Neural cell (in vitro differentiated cells): Measurements from ENCODE around the gene GRM4. TPM values are rescaled to one million over a fixed set of nuclear protein-coding genes. Genes with fewer than 3 reads are reported as not detected.

Experiments
- H2AFZ ChIP-seq: fragments of 200-600, 300-800 bp; sonication (generic), shearing (Covaris generic); 2 replicates; pipeline ENCODE4 v1.6.0; 2014; ENCODE audit warnings: low read depth, mild to moderate bottlenecking, antibody characterized with exemption, low read length, moderate library complexity
- H3F3A ChIP-seq: fragments of 200-600 bp; shearing (Covaris generic); 2 replicates; pipeline ENCODE4 v1.6.1; 2016; ENCODE audit warnings: mild to moderate bottlenecking, moderate library complexity, mixed read lengths, antibody characterized with exemption, low read length; ENCODE audit not compliant: insufficient read depth, poor library complexity, severe bottlenecking
- H3K27ac ChIP-seq: fragments of 200-600, 300-800 bp; sonication (generic), shearing (Covaris generic); 2 replicates; pipeline ENCODE4 v1.5.1; 2014; ENCODE audit warnings: mild to moderate bottlenecking, low read length, moderate library complexity
- H3K27me3 ChIP-seq: fragments of 300-800, 200-600 bp; sonication (generic), shearing (Covaris generic); 2 replicates; pipeline ENCODE4 v1.6.0; 2014; ENCODE audit warnings: mild to moderate bottlenecking, low read depth, low read length, moderate library complexity; ENCODE audit not compliant: insufficient read depth
- H3K36me3 ChIP-seq: fragments of 300-800, 200-600 bp; sonication (generic), shearing (Covaris generic); 2 replicates; pipeline ENCODE4 v1.5.1; 2014; ENCODE audit warnings: mild to moderate bottlenecking, antibody characterized with exemption, low read length, moderate library complexity; ENCODE audit not compliant: insufficient read depth
- H3K4me2 ChIP-seq: fragments of 300-800, 200-600 bp; sonication (generic), shearing (Covaris generic); 2 replicates; pipeline ENCODE4 v1.6.0; 2014; ENCODE audit warnings: mild to moderate bottlenecking, low read length
- H3K4me3 ChIP-seq: fragments of 300-800, 200-600 bp; sonication (generic), shearing (Covaris generic); 2 replicates; pipeline ENCODE4 v1.5.1; 2014; ENCODE audit warnings: mild to moderate bottlenecking, low read length, moderate library complexity
- H3K79me2 ChIP-seq: fragments of 200-600 bp; shearing (Covaris generic); replicated peaks from 2 replicates; pipeline ENCODE4 v1.6.0; 2014; ENCODE audit warnings: mild to moderate bottlenecking, low read length, moderate library complexity; ENCODE audit not compliant: insufficient read depth
- H3K9ac ChIP-seq: fragments of 300-800, 200-600 bp; sonication (generic), shearing (Covaris generic); 2 replicates; pipeline ENCODE4 v1.6.1; 2016; ENCODE audit warnings: mild to moderate bottlenecking, low read length, mixed read lengths
- H3K9me2 ChIP-seq: fragments of 200-600 bp; shearing (Covaris generic); 2 replicates; pipeline ENCODE4 v1.6.1; 2016; ENCODE audit warnings: mild to moderate bottlenecking, low read length, mixed read lengths; ENCODE audit not compliant: insufficient read depth
- H3K9me3 ChIP-seq: fragments of 200-600, 300-800 bp; sonication (generic), shearing (Covaris generic); 2 replicates; pipeline ENCODE4 v1.6.1; 2016; ENCODE audit warnings: mild to moderate bottlenecking, mixed run types, low read length, moderate library complexity, mixed read lengths
- H4K20me1 ChIP-seq: fragments of 200-600 bp; shearing (Covaris generic); 2 replicates; pipeline ENCODE4 v1.6.1; 2016; ENCODE audit warnings: mild to moderate bottlenecking, mixed run types; ENCODE audit not compliant: insufficient read depth
- CTCF ChIP-seq: fragments of 450-650 bp; IDR thresholded peaks from 2 replicates; pipeline ENCODE4 v1.5.1; 2014; ENCODE audit warnings: antibody characterized with exemption, mild to moderate bottlenecking, moderate library complexity; ENCODE audit not compliant: poor library complexity, severe bottlenecking
- EP300 ChIP-seq: fragments of 450-650 bp; conservative IDR thresholded peaks from 2 replicates; pipeline ENCODE4 v1.6.1; 2014; ENCODE audit warnings: antibody characterized with exemption, mild to moderate bottlenecking, moderate library complexity; ENCODE audit not compliant: poor library complexity, severe bottlenecking
- EZH2 ChIP-seq: fragments of 200-600, 300-800 bp; shearing (Covaris generic), sonication (generic); IDR thresholded peaks from 2 replicates; pipeline ENCODE4 v1.6.1; 2014; ENCODE audit warnings: antibody characterized with exemption, low read length, borderline replicate concordance, mild to moderate bottlenecking; ENCODE audit not compliant: insufficient read depth, poor library complexity, severe bottlenecking
- MXI1 ChIP-seq: fragments of 450-650 bp; conservative IDR thresholded peaks from 2 replicates; pipeline ENCODE4 v1.6.1; 2014; ENCODE audit warnings: antibody characterized with exemption, mild to moderate bottlenecking; ENCODE audit not compliant: poor library complexity, severe bottlenecking
- POLR2AphosphoS5 ChIP-seq: IDR thresholded peaks from 2 replicates; pipeline ENCODE4 v1.6.1; 2012
- RAD21 ChIP-seq: fragments of 450-650 bp; conservative IDR thresholded peaks from 2 replicates; pipeline ENCODE4 v1.6.1; 2014; ENCODE audit warnings: antibody characterized with exemption, mild to moderate bottlenecking, moderate library complexity
- REST ChIP-seq: IDR thresholded peaks from 2 replicates; pipeline ENCODE4 v1.6.1; 2012; ENCODE audit warnings: borderline replicate concordance
- SMC3 ChIP-seq: fragments of 450-650 bp; conservative IDR thresholded peaks from 2 replicates; pipeline ENCODE4 v1.6.1; 2014; ENCODE audit warnings: antibody characterized with exemption, mild to moderate bottlenecking, moderate library complexity; ENCODE audit not compliant: poor library complexity
- TAF1 ChIP-seq: IDR thresholded peaks from 2 replicates; pipeline ENCODE4 v1.6.1; 2012; ENCODE audit warnings: low read depth
- polyA plus RNA-seq: library from polyadenylated mRNA; depleted of rRNA; stranded (reverse); fragments of >200 nt; gene quantifications from 2 replicates; pipeline ENCODE4 v1.2.3, GENCODE V29; 2014

Gene GRM4
- polyA plus RNA-seq, 1 donor from 2014 or later = 2.1 TPM

- Histone ChIP-seq H3K9ac (no peak overlapping the region), H3K9me3 (no peaks in the 10 kb centered on the region), H4K20me1 (no peaks in the 10 kb centered on the region), H3K4me3 (no peak overlapping the region), H3K79me2 (no peaks in the 10 kb centered on the region), H3K27me3 (no peaks in the 10 kb centered on the region), H3K36me3 (no peaks in the 10 kb centered on the region), H3K4me2 (no peak overlapping the region), H2AFZ (no peak overlapping the region), H3K27ac (no peak overlapping the region), H3F3A (no peaks in the 10 kb centered on the region), H3K9me2 (no peaks in the 10 kb centered on the region)
- no peak for TF ChIP-seq RAD21
- no peak for TF ChIP-seq MXI1
- no peak for TF ChIP-seq TAF1
- no peak for TF ChIP-seq EZH2
- TF ChIP-seq SMC3 = no peak
- TF ChIP-seq CTCF = no peak
- no peak for TF ChIP-seq POLR2AphosphoS5
- TF ChIP-seq EP300 = no peak
- no peak for TF ChIP-seq REST
These were observed 39.0 kb downstream of the GRM4 start for GRCh38 chr6:34106900-34107299.

- no peak for TF ChIP-seq EZH2
- TF ChIP-seq MXI1 = no peak
- TF ChIP-seq REST = no peak
- TF ChIP-seq TAF1 = no peak
- no peak for TF ChIP-seq POLR2AphosphoS5
These were observed 39.5 kb downstream of the GRM4 start for GRCh38 chr6:34106421-34106820.

More at GRCh38 chr6:34106421-34106820, 39.5 kb downstream of the GRM4 start:
- H3F3A ChIP-seq = no peaks in the 10 kb centered on the region
- H2AFZ ChIP-seq = no peak overlapping the region
- H3K4me2 ChIP-seq = no peak overlapping the region
- no peak overlapping the region for H3K9ac ChIP-seq
- no peaks in the 10 kb centered on the region for H3K79me2 ChIP-seq
- no peaks in the 10 kb centered on the region for H4K20me1 ChIP-seq
- H3K36me3 ChIP-seq = no peaks in the 10 kb centered on the region
- no peaks in the 10 kb centered on the region for H3K9me3 ChIP-seq
- H3K27me3 ChIP-seq = no peaks in the 10 kb centered on the region
- H3K9me2 ChIP-seq = no peaks in the 10 kb centered on the region
- no peak overlapping the region for H3K4me3 ChIP-seq
- H3K27ac ChIP-seq = no peak overlapping the region
